ENCODE results near the gene TMPRSS9. TPM values are rescaled to one million over a fixed set of nuclear protein-coding genes. Genes with fewer than 3 reads are reported as not detected.

Gene TMPRSS9
- polyA plus RNA-seq, 1 donor from 2014 or later = not detected

DNA sequence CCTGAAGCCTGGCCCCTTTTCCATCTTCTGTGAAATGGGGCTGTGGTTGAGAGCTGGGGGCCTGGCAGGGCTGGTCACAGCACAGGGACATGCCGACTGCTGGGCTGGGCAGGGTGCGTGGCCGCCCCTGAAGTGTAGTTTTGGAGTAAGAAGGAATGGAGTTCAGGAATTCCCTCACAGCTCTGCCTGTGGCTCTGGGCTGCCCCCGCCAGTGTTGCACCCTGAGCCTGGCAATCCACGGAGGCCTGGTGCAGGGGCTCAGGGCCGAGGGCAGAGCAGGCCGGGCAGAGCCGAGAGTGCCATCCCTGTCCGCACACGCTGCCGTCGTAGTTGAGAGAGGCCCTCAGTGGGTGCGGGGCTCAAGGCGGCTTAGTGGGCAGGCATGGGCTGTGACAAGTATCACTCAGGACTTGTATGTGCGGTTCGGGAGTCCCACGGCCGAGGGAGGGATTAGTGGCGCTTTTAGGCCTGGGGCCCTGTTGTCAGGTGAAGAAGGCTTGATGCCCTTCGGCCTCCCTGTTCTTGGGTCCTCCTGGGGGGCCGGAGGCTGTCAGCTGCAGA, 21.9 kb upstream of the TMPRSS9 start:
- no peaks in the 10 kb centered on the region for H3F3A ChIP-seq (ENCODE audit: insufficient read depth, low read length, poor library complexity, severe bottlenecking)
- no peaks in the 10 kb centered on the region for H3K27me3 ChIP-seq (ENCODE audit: insufficient read depth, low read depth, low read length)
- H3K4me3 ChIP-seq (ENCODE audit: low read length) = no peak overlapping the region
- no peak overlapping the region for H3K27ac ChIP-seq (ENCODE audit: low read length)
- no peaks in the 10 kb centered on the region for H3K9me2 ChIP-seq (ENCODE audit: insufficient read depth, low read length)
- no peak overlapping the region for H3K9ac ChIP-seq (ENCODE audit: low read length)
- no peaks in the 10 kb centered on the region for H3K9me3 ChIP-seq (ENCODE audit: low read length)
- H3K36me3 ChIP-seq (ENCODE audit: insufficient read depth, low read length) = no peaks in the 10 kb centered on the region
- no peaks in the 10 kb centered on the region for H4K20me1 ChIP-seq (ENCODE audit: insufficient read depth)
- no peak overlapping the region for H3K4me2 ChIP-seq (ENCODE audit: low read length)
- TF ChIP-seq RAD21 (conservative IDR thresholded peaks at IDR 0.05) (no peak), EP300 (conservative IDR thresholded peaks at IDR 0.05; ENCODE audit: poor library complexity, severe bottlenecking) (no peak), SMC3 (conservative IDR thresholded peaks at IDR 0.05; ENCODE audit: poor library complexity) (no peak), MXI1 (conservative IDR thresholded peaks at IDR 0.05; ENCODE audit: poor library complexity, severe bottlenecking) (no peak), POLR2AphosphoS5 (IDR thresholded peaks at IDR 0.05) (no peak), TAF1 (IDR thresholded peaks at IDR 0.05; ENCODE audit: low read depth) (no peak)
- H2AFZ ChIP-seq (ENCODE audit: low read depth, low read length) = no peak overlapping the region
- peaks cover 11% of the 10 kb centered on the region for H3K79me2 ChIP-seq (replicated peaks; ENCODE audit: insufficient read depth, low read length)

- Histone ChIP-seq H3K27ac (ENCODE audit: low read length) (no peak overlapping the region), H3K36me3 (ENCODE audit: insufficient read depth, low read length) (no peaks in the 10 kb centered on the region), H3F3A (ENCODE audit: insufficient read depth, low read length, poor library complexity, severe bottlenecking) (no peaks in the 10 kb centered on the region), H3K4me3 (ENCODE audit: low read length) (no peak overlapping the region), H3K9me3 (ENCODE audit: low read length) (no peaks in the 10 kb centered on the region), H3K4me2 (ENCODE audit: low read length) (no peak overlapping the region), H3K9me2 (ENCODE audit: insufficient read depth, low read length) (no peaks in the 10 kb centered on the region), H2AFZ (ENCODE audit: low read depth, low read length) (no peak overlapping the region), H3K79me2 (replicated peaks; ENCODE audit: insufficient read depth, low read length) (peaks cover 6% of the 10 kb centered on the region), H3K9ac (ENCODE audit: low read length) (no peak overlapping the region), H3K27me3 (ENCODE audit: insufficient read depth, low read depth, low read length) (no peaks in the 10 kb centered on the region), H4K20me1 (ENCODE audit: insufficient read depth) (no peaks in the 10 kb centered on the region)
- no peak for TF ChIP-seq RAD21 (conservative IDR thresholded peaks at IDR 0.05)
- TF ChIP-seq EP300 (conservative IDR thresholded peaks at IDR 0.05; ENCODE audit: poor library complexity, severe bottlenecking) = no peak
- no peak for TF ChIP-seq POLR2AphosphoS5 (IDR thresholded peaks at IDR 0.05)
- no peak for TF ChIP-seq SMC3 (conservative IDR thresholded peaks at IDR 0.05; ENCODE audit: poor library complexity)
- TF ChIP-seq, protein P1, sequence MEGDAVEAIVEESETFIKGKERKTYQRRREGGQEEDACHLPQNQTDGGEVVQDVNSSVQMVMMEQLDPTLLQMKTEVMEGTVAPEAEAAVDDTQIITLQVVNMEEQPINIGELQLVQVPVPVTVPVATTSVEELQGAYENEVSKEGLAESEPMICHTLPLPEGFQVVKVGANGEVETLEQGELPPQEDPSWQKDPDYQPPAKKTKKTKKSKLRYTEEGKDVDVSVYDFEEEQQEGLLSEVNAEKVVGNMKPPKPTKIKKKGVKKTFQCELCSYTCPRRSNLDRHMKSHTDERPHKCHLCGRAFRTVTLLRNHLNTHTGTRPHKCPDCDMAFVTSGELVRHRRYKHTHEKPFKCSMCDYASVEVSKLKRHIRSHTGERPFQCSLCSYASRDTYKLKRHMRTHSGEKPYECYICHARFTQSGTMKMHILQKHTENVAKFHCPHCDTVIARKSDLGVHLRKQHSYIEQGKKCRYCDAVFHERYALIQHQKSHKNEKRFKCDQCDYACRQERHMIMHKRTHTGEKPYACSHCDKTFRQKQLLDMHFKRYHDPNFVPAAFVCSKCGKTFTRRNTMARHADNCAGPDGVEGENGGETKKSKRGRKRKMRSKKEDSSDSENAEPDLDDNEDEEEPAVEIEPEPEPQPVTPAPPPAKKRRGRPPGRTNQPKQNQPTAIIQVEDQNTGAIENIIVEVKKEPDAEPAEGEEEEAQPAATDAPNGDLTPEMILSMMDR (IDR thresholded peaks at IDR 0.05; ENCODE audit: poor library complexity, severe bottlenecking) = no peak
- no peak for TF ChIP-seq REST (IDR thresholded peaks at IDR 0.05; ENCODE audit: borderline replicate concordance)
- TF ChIP-seq EZH2 (IDR thresholded peaks at IDR 0.05; ENCODE audit: borderline replicate concordance, insufficient read depth, low read length, poor library complexity, severe bottlenecking) = no peak
- no peak for TF ChIP-seq TAF1 (IDR thresholded peaks at IDR 0.05; ENCODE audit: low read depth)
- TF ChIP-seq MXI1 (conservative IDR thresholded peaks at IDR 0.05; ENCODE audit: poor library complexity, severe bottlenecking) = no peak
These were observed 21.1 kb upstream of the TMPRSS9 start for GRCh38 chr19:2338751-2339643.

Data from neural cell (in vitro differentiated cells).